Ovary (tissue), 9 donors: Measurements from ENCODE around the gene FSTL3. TPM values are rescaled to one million over a fixed set of nuclear protein-coding genes. Genes with fewer than 3 reads are reported as not detected.
A peak's percentile ranks its signal among the peaks of the same experiment; 100 is the strongest.

Experiments
- DNase-seq, 5 donors: peaks; one replicate each; pipeline ENCODE4 v3.0.0-alpha.2; 2019 to 2020
- H3K27ac ChIP-seq, 2 donors: fragments of 200-600 bp; one replicate each; pipeline versions ENCODE4 v1.5.1 to v1.8.0; 2019 to 2022
- H3K27me3 ChIP-seq: fragments of 200-600 bp; one replicate; pipeline ENCODE4 v1.8.0; 2022
- H3K36me3 ChIP-seq: fragments of 200-600 bp; sonication (generic); one replicate; pipeline ENCODE4 v1.5.1; 2019
- H3K4me1 ChIP-seq: one replicate; pipeline ENCODE4 v1.8.1; 2013; ENCODE audit warnings: mild to moderate bottlenecking, moderate library complexity; ENCODE audit not compliant: insufficient read depth
- H3K4me3 ChIP-seq: fragments of 200-600 bp; sonication (generic); one replicate; pipeline ENCODE4 v1.5.1; 2017
- H3K9me3 ChIP-seq, 2 donors: fragments of 200-600 bp in 1 of 2; sonication (generic) in 1 of 2; one replicate each; pipeline versions ENCODE4 v1.5.1 to v1.8.1; 2013 to 2019; ENCODE audit warnings: mild to moderate bottlenecking in 1 of 2, moderate library complexity in 1 of 2
- EP300 ChIP-seq: sonication (generic); formaldehyde crosslinking; IDR thresholded peaks from one replicate; pipeline ENCODE4 v1.6.1; 2017; ENCODE audit warnings: antibody characterized with exemption
- POLR2A ChIP-seq: fragments of 450-650 bp; IDR thresholded peaks from one replicate; pipeline ENCODE4 v1.6.1; 2017; ENCODE audit warnings: antibody characterized with exemption, mild to moderate bottlenecking, moderate library complexity
- WGBS, 3 donors: extraction: QIAGEN DNeasy Blood & Tissue Kit in 1 of 3; methylation state at CpG; one replicate each; pipeline versions ENCODE4 v1.1.5 to v1.1.7; 2013 to 2017; 5-methylcytosine and 5-hydroxymethylcytosine counted together
- intact Hi-C, 4 donors: fragments of 100-400 bp; cut with DNase I; formaldehyde crosslinking; loops; one replicate each; pipeline versions ENCODE4 v1.11.0 to v1.15.1; 2022 to 2023
- polyA plus RNA-seq, 2 donors: library from polyadenylated mRNA; stranded (reverse); fragments of 200-250 nt in 1 of 2; fragments of 350-450 nt in 1 of 2; fragmentation: Illumina TruSeq in 1 of 2; extraction: RNeasy Lipid Tissue Mini Kit (QIAGEN cat#74804) in 1 of 2; gene quantifications; one replicate each; pipeline ENCODE4 v1.2.3, GENCODE V29; 2013 to 2014
- total RNA-seq, 7 donors: library from RNA; depleted of rRNA in 2 of 7; stranded (reverse); fragments of >200 nt in 2 of 7; fragmentation: NEBNext Ultra II Directional in 3 of 7; extraction: Animal tissue kit (Norgen Biotek cat#: 25700) in 3 of 7; gene quantifications; one replicate each; pipeline versions ENCODE4 v1.1.0 to v1.2.4, GENCODE V29; 2016 to 2023
- TF ChIP-seq, protein P1 (sequence below), 3 donors: fragments of 450-650 bp in 2 of 3; fragments of 200-600 bp in 1 of 3; IDR thresholded peaks; one replicate each; pipeline versions ENCODE4 v1.5.1 to v1.8.0; 2016 to 2022; ENCODE audit warnings: antibody characterized with exemption in 3 of 3, mild to moderate bottlenecking in 1 of 3
- donor health status: DM: no; HTN: no; CAD: no; lungs with moderate emphysema.
- donor health status: DM: no; HTN: no; CAD: no.
- donor health status: Bipolar disorder and iron deficiency.
- donor health status: DM: yes; HTN: yes; CAD: no.
- donor health status: DM: no; HTN: no; CAD: no.
- donor health status: DM: yes; HTN: yes; CAD: no.

Gene FSTL3
- total and polyA plus RNA-seq, 9 donors: 16.9 to 141 (median 39.9) TPM

DNA sequence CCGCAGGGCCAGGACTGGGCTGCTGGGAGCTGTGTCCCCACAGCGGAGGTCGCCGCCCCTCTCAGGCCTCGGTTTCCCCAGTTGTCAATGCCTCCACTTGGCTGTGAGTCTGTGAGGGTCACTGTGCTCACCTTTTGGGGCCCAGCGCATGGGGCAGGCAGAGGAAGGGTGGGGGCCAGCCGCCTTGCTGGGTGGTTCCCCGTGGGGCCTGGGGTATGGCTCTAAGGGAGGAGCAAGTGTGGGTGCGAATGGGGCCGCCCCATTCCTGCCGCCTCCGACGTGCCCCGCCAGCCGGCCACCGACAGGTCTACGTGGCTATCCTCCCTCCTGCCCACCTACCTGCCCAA, 37.3 kb upstream of the FSTL3 start:
- H3K4me3 ChIP-seq: peak overlapping the region; percentile 41
- peaks cover 18% of the 10 kb centered on the region for H3K4me1 ChIP-seq

DNA sequence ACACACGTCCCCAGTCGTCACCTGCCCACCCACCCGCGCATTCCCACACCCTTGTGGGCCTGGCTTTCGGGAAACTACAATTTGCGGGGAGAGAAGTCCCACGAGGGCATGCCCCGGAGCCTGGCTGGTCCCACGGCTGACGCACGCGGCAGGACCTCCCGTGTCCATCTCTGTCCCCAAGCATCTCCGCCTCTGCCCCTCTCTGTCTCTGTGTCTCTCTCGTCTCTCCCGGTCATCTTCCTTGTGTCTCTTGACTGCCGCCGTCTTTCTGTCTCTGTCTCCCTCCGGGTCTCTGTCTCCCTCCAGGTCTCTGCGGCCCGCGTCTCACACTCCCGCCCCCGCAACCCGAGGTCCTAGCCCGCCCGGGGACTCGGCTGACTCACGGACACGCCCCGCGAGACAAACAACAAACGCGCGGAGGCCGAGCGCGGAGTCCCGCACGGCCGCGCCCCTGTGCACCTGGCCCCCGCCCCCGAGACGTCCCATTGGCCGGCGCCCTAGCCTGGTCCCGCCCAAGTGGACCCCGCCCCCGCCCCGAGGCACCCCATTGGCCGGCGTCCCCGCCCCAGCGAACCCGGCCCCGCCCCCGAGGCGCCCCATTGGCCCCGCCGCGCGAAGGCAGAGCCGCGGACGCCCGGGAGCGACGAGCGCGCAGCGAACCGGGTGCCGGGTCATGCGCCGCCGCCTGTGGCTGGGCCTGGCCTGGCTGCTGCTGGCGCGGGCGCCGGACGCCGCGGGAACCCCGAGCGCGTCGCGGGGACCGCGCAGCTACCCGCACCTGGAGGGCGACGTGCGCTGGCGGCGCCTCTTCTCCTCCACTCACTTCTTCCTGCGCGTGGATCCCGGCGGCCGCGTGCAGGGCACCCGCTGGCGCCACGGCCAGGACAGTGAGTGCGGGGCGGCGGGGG, 36.7 kb upstream of the FSTL3 start, which contains the start of gene FGF22:
Gene FGF22, plus strand, starts transcription at position 627 of the 908 bp plus-strand sequence. Its CDS starts 47 bp downstream, at position 674.
- intact Hi-C loops: no loop called here

More for the DNA sequence above, 37.3 kb upstream of the FSTL3 start:
- TF ChIP-seq, protein P1, sequence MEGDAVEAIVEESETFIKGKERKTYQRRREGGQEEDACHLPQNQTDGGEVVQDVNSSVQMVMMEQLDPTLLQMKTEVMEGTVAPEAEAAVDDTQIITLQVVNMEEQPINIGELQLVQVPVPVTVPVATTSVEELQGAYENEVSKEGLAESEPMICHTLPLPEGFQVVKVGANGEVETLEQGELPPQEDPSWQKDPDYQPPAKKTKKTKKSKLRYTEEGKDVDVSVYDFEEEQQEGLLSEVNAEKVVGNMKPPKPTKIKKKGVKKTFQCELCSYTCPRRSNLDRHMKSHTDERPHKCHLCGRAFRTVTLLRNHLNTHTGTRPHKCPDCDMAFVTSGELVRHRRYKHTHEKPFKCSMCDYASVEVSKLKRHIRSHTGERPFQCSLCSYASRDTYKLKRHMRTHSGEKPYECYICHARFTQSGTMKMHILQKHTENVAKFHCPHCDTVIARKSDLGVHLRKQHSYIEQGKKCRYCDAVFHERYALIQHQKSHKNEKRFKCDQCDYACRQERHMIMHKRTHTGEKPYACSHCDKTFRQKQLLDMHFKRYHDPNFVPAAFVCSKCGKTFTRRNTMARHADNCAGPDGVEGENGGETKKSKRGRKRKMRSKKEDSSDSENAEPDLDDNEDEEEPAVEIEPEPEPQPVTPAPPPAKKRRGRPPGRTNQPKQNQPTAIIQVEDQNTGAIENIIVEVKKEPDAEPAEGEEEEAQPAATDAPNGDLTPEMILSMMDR (IDR thresholded peaks at IDR 0.05): no peak
- TF ChIP-seq POLR2A (no peak), EP300 (no peak)
- whole genome bisulfite sequencing, 3 donors: 39 to 61% (median 50%) methylated on average over 16 to 17 of the region's 17 CpGs
- intact Hi-C loops: no loop called here
- Histone ChIP-seq H3K36me3 (no peaks in the 10 kb centered on the region), H3K9me3 (no peaks in the 10 kb centered on the region), H3K27me3 (no peaks in the 10 kb centered on the region), H3K27ac (peak overlapping the region in 1 of 2 donors; percentile 50)
- peak in 3 of 5 donors; percentile 49 to 59 (median 57) for DNase-seq

DNA sequence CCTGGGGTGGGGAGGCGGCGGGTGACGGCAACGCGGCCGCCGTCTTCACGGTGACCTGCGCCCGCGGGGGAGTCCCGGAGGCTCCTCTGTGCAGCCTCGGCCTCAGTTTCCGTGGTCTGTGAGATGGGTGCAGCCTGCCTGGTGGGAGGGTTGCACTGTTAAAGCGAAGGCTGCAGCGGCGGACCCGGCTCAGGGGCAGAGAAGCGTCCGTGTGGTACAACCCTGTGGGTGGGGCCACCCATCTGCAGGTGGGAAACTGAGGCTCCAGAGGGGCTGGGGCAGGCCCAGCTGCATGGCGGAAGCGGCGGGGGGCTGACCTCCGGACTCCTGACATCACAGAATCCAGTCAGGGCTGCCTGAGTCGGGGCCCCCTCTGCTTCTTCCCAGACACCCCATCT, 36.0 kb upstream of the FSTL3 start:
- Histone ChIP-seq H3K4me1 (peaks cover 12% of the 10 kb centered on the region), H3K36me3 (no peaks in the 10 kb centered on the region), H3K4me3 (peak overlapping the region; percentile 41), H3K27me3 (no peaks in the 10 kb centered on the region), H3K9me3 (no peaks in the 10 kb centered on the region), H3K27ac (peak overlapping the region in 1 of 2 donors; percentile 43)
- TF ChIP-seq, protein P1 (IDR thresholded peaks at IDR 0.05): no peak
- TF ChIP-seq POLR2A: no peak
- peak in 1 of 5 donors; percentile 56 for DNase-seq
- WGBS, 3 donors: 35 to 47% (median 40%) methylated on average over 23 to 25 of the region's 25 CpGs
- intact Hi-C loops: no loop called here

More for the DNA sequence above, 36.7 kb upstream of the FSTL3 start, which contains the start of gene FGF22:
- Histone ChIP-seq H3K27ac (peak within 1 kb of the TSS in 1 of 2 donors; percentile 50), H3K4me3 (peak within 1 kb of the TSS; percentile 41), H3K27me3 (no peaks in the 10 kb centered on the region), H3K36me3 (no peaks in the 10 kb centered on the region), H3K4me1 (peaks cover 12% of the 10 kb centered on the region), H3K9me3 (no peaks in the 10 kb centered on the region)
- 3 to 4% (median 4%) methylated on average over 93 to 109 of the region's 109 CpGs for WGBS, 3 donors
- peak; percentile 91 to 96 (median 95) for DNase-seq
- TF ChIP-seq, protein P1 (IDR thresholded peaks at IDR 0.05): peak in 1 of 3 donors; percentile 20
- no peak for TF ChIP-seq EP300
- no peak for TF ChIP-seq POLR2A

DNA sequence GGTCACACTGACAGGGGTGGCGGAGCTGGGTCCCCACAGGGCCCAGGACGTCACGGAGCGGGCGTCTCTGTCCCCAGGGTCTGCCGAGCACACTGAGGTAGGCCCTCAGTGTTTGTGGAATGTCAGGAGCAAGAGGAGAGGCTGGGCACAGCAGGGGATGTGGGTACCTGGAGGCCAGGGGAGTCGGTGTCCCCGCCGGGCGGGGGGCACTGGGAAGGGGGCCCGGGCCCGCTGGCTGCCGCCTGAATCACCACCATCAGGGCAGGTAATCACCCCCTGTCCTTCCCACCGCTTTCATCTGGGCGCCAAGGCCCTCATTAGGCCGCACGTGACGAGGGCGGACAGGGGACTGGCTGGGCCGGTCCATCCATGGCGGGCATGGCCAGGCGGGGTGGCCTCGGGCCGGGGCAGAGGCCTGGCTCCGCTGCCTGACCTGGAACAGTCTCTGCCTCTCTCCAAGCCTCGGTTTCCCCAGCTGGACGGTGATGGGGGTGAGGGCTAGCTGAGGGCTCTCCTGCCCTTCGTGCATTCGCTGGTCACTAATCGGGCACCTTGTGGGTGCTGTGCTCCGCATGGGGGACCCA, 35.5 kb upstream of the FSTL3 start:
- intact Hi-C loops: no loop called here
- Histone ChIP-seq H3K27me3 (no peaks in the 10 kb centered on the region), H3K36me3 (no peaks in the 10 kb centered on the region), H3K4me3 (no peak overlapping the region), H3K4me1 (peaks cover 12% of the 10 kb centered on the region), H3K27ac (peak overlapping the region in 1 of 2 donors; percentile 43), H3K9me3 (no peaks in the 10 kb centered on the region)
- 88 to 93% (median 88%) methylated on average over 31 of the region's 31 CpGs for WGBS, 3 donors
- DNase-seq: no peak
- TF ChIP-seq POLR2A (no peak), EP300 (no peak)
- TF ChIP-seq, protein P1 (IDR thresholded peaks at IDR 0.05): no peak
